ENCODE results near the gene TMPRSS11F.
A peak's percentile ranks its signal among the peaks of the same experiment; 100 is the strongest.

The TMPRSS11F gene

GRCh38 chr4:68079928-68080327 lies 49.7 kb downstream of the TMPRSS11F start:
- H3K27me3 ChIP-seq (replicated peaks; ENCODE audit: control insufficient read depth, insufficient read depth, low read length): no peaks in the 10 kb centered on the region
- no peaks in the 10 kb centered on the region for H3K36me3 ChIP-seq (ENCODE audit: control insufficient read depth, insufficient read depth, low read length, severe bottlenecking)
- no peaks in the 10 kb centered on the region for H3K9me3 ChIP-seq (ENCODE audit: control insufficient read depth, low read length)
- no peak overlapping the region for H3K9ac ChIP-seq (ENCODE audit: low read length)
- no peak overlapping the region for H3K4me3 ChIP-seq (ENCODE audit: low read length)
- peaks cover 4% of the 10 kb centered on the region for H3K4me1 ChIP-seq (ENCODE audit: control insufficient read depth, insufficient read depth, low read length)
- DNase-seq (ENCODE audit: low read depth): no peak

- Histone ChIP-seq H3K4me1 (ENCODE audit: control insufficient read depth, insufficient read depth, low read length) (peaks cover 6% of the 10 kb centered on the region), H3K27me3 (replicated peaks; ENCODE audit: control insufficient read depth, insufficient read depth, low read length) (no peaks in the 10 kb centered on the region), H3K9me3 (ENCODE audit: control insufficient read depth, low read length) (no peaks in the 10 kb centered on the region), H3K4me3 (ENCODE audit: low read length) (no peak overlapping the region), H3K36me3 (ENCODE audit: control insufficient read depth, insufficient read depth, low read length, severe bottlenecking) (no peaks in the 10 kb centered on the region), H3K9ac (ENCODE audit: low read length) (no peak overlapping the region)
- no peak for DNase-seq (ENCODE audit: low read depth)
Measured at GRCh38 chr4:68077737-68078136, 51.9 kb downstream of the TMPRSS11F start.

- no peak overlapping the region for H3K4me3 ChIP-seq (ENCODE audit: low read length)
- no peak for DNase-seq (ENCODE audit: low read depth)
- no peaks in the 10 kb centered on the region for H3K27me3 ChIP-seq (replicated peaks; ENCODE audit: control insufficient read depth, insufficient read depth, low read length)
- no peak overlapping the region for H3K9ac ChIP-seq (ENCODE audit: low read length)
- no peaks in the 10 kb centered on the region for H3K9me3 ChIP-seq (ENCODE audit: control insufficient read depth, low read length)
- H3K4me1 ChIP-seq (ENCODE audit: control insufficient read depth, insufficient read depth, low read length): peaks cover 6% of the 10 kb centered on the region
- H3K36me3 ChIP-seq (ENCODE audit: control insufficient read depth, insufficient read depth, low read length, severe bottlenecking): no peaks in the 10 kb centered on the region
Measured at GRCh38 chr4:68077301-68077700, 52.4 kb downstream of the TMPRSS11F start.

- DNase-seq (ENCODE audit: low read depth): no peak
- peaks cover 6% of the 10 kb centered on the region for H3K4me1 ChIP-seq (ENCODE audit: control insufficient read depth, insufficient read depth, low read length)
- no peak overlapping the region for H3K9ac ChIP-seq (ENCODE audit: low read length)
- no peak overlapping the region for H3K4me3 ChIP-seq (ENCODE audit: low read length)
- no peaks in the 10 kb centered on the region for H3K9me3 ChIP-seq (ENCODE audit: control insufficient read depth, low read length)
- H3K36me3 ChIP-seq (ENCODE audit: control insufficient read depth, insufficient read depth, low read length, severe bottlenecking): no peaks in the 10 kb centered on the region
- H3K27me3 ChIP-seq (replicated peaks; ENCODE audit: control insufficient read depth, insufficient read depth, low read length): no peaks in the 10 kb centered on the region
Measured at GRCh38 chr4:68076194-68076593, 53.5 kb downstream of the TMPRSS11F start.

GRCh38 chr4:68074397-68074796 lies 55.3 kb downstream of the TMPRSS11F start:
- H3K4me1 ChIP-seq (ENCODE audit: control insufficient read depth, insufficient read depth, low read length): peaks cover 6% of the 10 kb centered on the region
- no peaks in the 10 kb centered on the region for H3K27me3 ChIP-seq (replicated peaks; ENCODE audit: control insufficient read depth, insufficient read depth, low read length)
- peak; percentile 1 for DNase-seq (ENCODE audit: low read depth)
- H3K9me3 ChIP-seq (ENCODE audit: control insufficient read depth, low read length): no peaks in the 10 kb centered on the region
- no peak overlapping the region for H3K4me3 ChIP-seq (ENCODE audit: low read length)
- no peaks in the 10 kb centered on the region for H3K36me3 ChIP-seq (ENCODE audit: control insufficient read depth, insufficient read depth, low read length, severe bottlenecking)
- no peak overlapping the region for H3K9ac ChIP-seq (ENCODE audit: low read length)

GRCh38 chr4:68070302-68070701 lies 59.4 kb downstream of the TMPRSS11F start:
- H3K9me3 ChIP-seq (ENCODE audit: control insufficient read depth, low read length): no peaks in the 10 kb centered on the region
- no peak overlapping the region for H3K4me3 ChIP-seq (ENCODE audit: low read length)
- H3K36me3 ChIP-seq (ENCODE audit: control insufficient read depth, insufficient read depth, low read length, severe bottlenecking): no peaks in the 10 kb centered on the region
- H3K4me1 ChIP-seq (ENCODE audit: control insufficient read depth, insufficient read depth, low read length): peaks cover 5% of the 10 kb centered on the region
- no peak for DNase-seq (ENCODE audit: low read depth)
- no peaks in the 10 kb centered on the region for H3K27me3 ChIP-seq (replicated peaks; ENCODE audit: control insufficient read depth, insufficient read depth, low read length)
- H3K9ac ChIP-seq (ENCODE audit: low read length): no peak overlapping the region

- DNase-seq (ENCODE audit: low read depth): no peak
- no peaks in the 10 kb centered on the region for H3K9me3 ChIP-seq (ENCODE audit: control insufficient read depth, low read length)
- no peaks in the 10 kb centered on the region for H3K36me3 ChIP-seq (ENCODE audit: control insufficient read depth, insufficient read depth, low read length, severe bottlenecking)
- no peaks in the 10 kb centered on the region for H3K27me3 ChIP-seq (replicated peaks; ENCODE audit: control insufficient read depth, insufficient read depth, low read length)
- H3K4me3 ChIP-seq (ENCODE audit: low read length): no peak overlapping the region
- H3K4me1 ChIP-seq (ENCODE audit: control insufficient read depth, insufficient read depth, low read length): no peaks in the 10 kb centered on the region
- H3K9ac ChIP-seq (ENCODE audit: low read length): no peak overlapping the region
Measured at GRCh38 chr4:68062501-68062900, 67.2 kb downstream of the TMPRSS11F start.

- Histone ChIP-seq H3K9me3 (ENCODE audit: control insufficient read depth, low read length) (no peaks in the 10 kb centered on the region), H3K36me3 (ENCODE audit: control insufficient read depth, insufficient read depth, low read length, severe bottlenecking) (no peaks in the 10 kb centered on the region), H3K4me1 (ENCODE audit: control insufficient read depth, insufficient read depth, low read length) (no peaks in the 10 kb centered on the region), H3K4me3 (ENCODE audit: low read length) (no peak overlapping the region), H3K9ac (ENCODE audit: low read length) (no peak overlapping the region), H3K27me3 (replicated peaks; ENCODE audit: control insufficient read depth, insufficient read depth, low read length) (no peaks in the 10 kb centered on the region)
- no peak for DNase-seq (ENCODE audit: low read depth)
Measured at GRCh38 chr4:68038272-68038671, 91.4 kb downstream of the TMPRSS11F start.

- H3K4me1 ChIP-seq (ENCODE audit: control insufficient read depth, insufficient read depth, low read length): no peaks in the 10 kb centered on the region
- no peak overlapping the region for H3K4me3 ChIP-seq (ENCODE audit: low read length)
- H3K9ac ChIP-seq (ENCODE audit: low read length): no peak overlapping the region
- no peak for DNase-seq (ENCODE audit: low read depth)
- H3K27me3 ChIP-seq (replicated peaks; ENCODE audit: control insufficient read depth, insufficient read depth, low read length): no peaks in the 10 kb centered on the region
- H3K36me3 ChIP-seq (ENCODE audit: control insufficient read depth, insufficient read depth, low read length, severe bottlenecking): no peaks in the 10 kb centered on the region
- no peaks in the 10 kb centered on the region for H3K9me3 ChIP-seq (ENCODE audit: control insufficient read depth, low read length)
Measured at GRCh38 chr4:68021185-68021584, 108.5 kb downstream of the TMPRSS11F start.

GRCh38 chr4:68011684-68012083 lies 118.0 kb downstream of the TMPRSS11F start:
- no peak overlapping the region for H3K9ac ChIP-seq (ENCODE audit: low read length)

More at GRCh38 chr4:68011684-68012083, 118.0 kb downstream of the TMPRSS11F start:
- Histone ChIP-seq H3K4me1 (ENCODE audit: control insufficient read depth, insufficient read depth, low read length) (no peaks in the 10 kb centered on the region), H3K9me3 (ENCODE audit: control insufficient read depth, low read length) (no peaks in the 10 kb centered on the region), H3K36me3 (ENCODE audit: control insufficient read depth, insufficient read depth, low read length, severe bottlenecking) (no peaks in the 10 kb centered on the region), H3K4me3 (ENCODE audit: low read length) (no peak overlapping the region), H3K27me3 (replicated peaks; ENCODE audit: control insufficient read depth, insufficient read depth, low read length) (no peaks in the 10 kb centered on the region)
- no peak for DNase-seq (ENCODE audit: low read depth)

Data from adipocyte (in vitro differentiated cells).